ENCODE measurements around the gene BUD23.
A peak's percentile ranks its signal among the peaks of the same experiment; 100 is the strongest.
"Not testable (repeated sequence)": the region's sequence is repeated elsewhere in the genome, so short reads cannot be mapped to it uniquely, and the experiment has no call there.

BUD23 gene

GRCh38 chr7:73703225-73703624 lies 19.8 kb downstream of the BUD23 start:
- DNase-seq (ENCODE audit: low spot score in 2 of 2): no peak
- no peak overlapping the region for H3K27ac Mint-ChIP-seq
- no peaks in the 10 kb centered on the region for H3K9me3 Mint-ChIP-seq
- H3K4me3 Mint-ChIP-seq: no peak overlapping the region
- H3K4me1 Mint-ChIP-seq: peaks cover 23% of the 10 kb centered on the region
- no peak for ATAC-seq
- H3K36me3 Mint-ChIP-seq: peaks cover 83% of the 10 kb centered on the region

GRCh38 chr7:73703757-73704639 lies 20.6 kb downstream of the BUD23 start:
- DNase-seq (ENCODE audit: low spot score in 2 of 2): no peak

GRCh38 chr7:73704640-73705550 lies 21.5 kb downstream of the BUD23 start:
- Mint-ChIP-seq H3K27ac (no peak overlapping the region), H3K36me3 (peaks cover 80% of the 10 kb centered on the region), H3K4me1 (peaks cover 23% of the 10 kb centered on the region), H3K9me3 (no peaks in the 10 kb centered on the region), H3K4me3 (no peak overlapping the region)
- DNase-seq (ENCODE audit: low spot score in 2 of 2): no peak
- no peak for ATAC-seq

More at GRCh38 chr7:73703757-73704639, 20.6 kb downstream of the BUD23 start:
- Mint-ChIP-seq H3K4me1 (peaks cover 23% of the 10 kb centered on the region), H3K36me3 (peaks cover 82% of the 10 kb centered on the region), H3K4me3 (no peak overlapping the region), H3K27ac (no peak overlapping the region), H3K9me3 (no peaks in the 10 kb centered on the region)
- peak; percentile 35 for ATAC-seq

GRCh38 chr7:73705551-73705920 lies 22.1 kb downstream of the BUD23 start:
- Mint-ChIP-seq H3K27ac (no peak overlapping the region), H3K4me3 (no peak overlapping the region), H3K36me3 (peaks cover 76% of the 10 kb centered on the region), H3K9me3 (no peaks in the 10 kb centered on the region), H3K4me1 (peaks cover 23% of the 10 kb centered on the region)
- DNase-seq (ENCODE audit: low spot score in 2 of 2) (no peak), ATAC-seq (no peak)

- DNase-seq (ENCODE audit: low spot score in 2 of 2) (no peak), ATAC-seq (peak; percentile 85)
- no peak overlapping the region for H3K27ac Mint-ChIP-seq
- H3K9me3 Mint-ChIP-seq: no peaks in the 10 kb centered on the region
- H3K36me3 Mint-ChIP-seq: peaks cover 69% of the 10 kb centered on the region
- H3K4me3 Mint-ChIP-seq: no peak overlapping the region
- peaks cover 22% of the 10 kb centered on the region for H3K4me1 Mint-ChIP-seq
These were observed 23.0 kb downstream of the BUD23 start for GRCh38 chr7:73706126-73707044.

- Mint-ChIP-seq H3K27ac (no peak overlapping the region), H3K4me3 (no peak overlapping the region), H3K4me1 (peaks cover 21% of the 10 kb centered on the region), H3K36me3 (peaks cover 62% of the 10 kb centered on the region), H3K9me3 (no peaks in the 10 kb centered on the region)
- DNase-seq (ENCODE audit: low spot score in 2 of 2): no peak
- no peak for ATAC-seq
These were observed 23.7 kb downstream of the BUD23 start for GRCh38 chr7:73707045-73707631.

GRCh38 chr7:73708961-73709549 lies 25.7 kb downstream of the BUD23 start:
- ATAC-seq (no peak), DNase-seq (ENCODE audit: low spot score in 2 of 2) (no peak)
- H3K9me3 Mint-ChIP-seq: no peaks in the 10 kb centered on the region
- H3K4me3 Mint-ChIP-seq: no peak overlapping the region
- peaks cover 29% of the 10 kb centered on the region for H3K4me1 Mint-ChIP-seq
- peaks cover 44% of the 10 kb centered on the region for H3K36me3 Mint-ChIP-seq
- no peak overlapping the region for H3K27ac Mint-ChIP-seq

- Mint-ChIP-seq H3K9me3 (no peaks in the 10 kb centered on the region), H3K27ac (peak overlapping the region; percentile 71), H3K36me3 (peaks cover 46% of the 10 kb centered on the region), H3K4me1 (peaks cover 40% of the 10 kb centered on the region), H3K4me3 (no peak overlapping the region)
- ATAC-seq (no peak), DNase-seq (ENCODE audit: low spot score in 2 of 2) (no peak)
These were observed 29.4 kb downstream of the BUD23 start for GRCh38 chr7:73712773-73713172.

- H3K9me3 Mint-ChIP-seq; H3K4me3 Mint-ChIP-seq; ATAC-seq; H3K27ac Mint-ChIP-seq; DNase-seq (ENCODE audit: low spot score in 2 of 2): not testable (repeated sequence)
- Mint-ChIP-seq H3K4me1 (peaks cover 46% of the 10 kb centered on the region), H3K36me3 (peaks cover 46% of the 10 kb centered on the region)
These were observed 29.9 kb downstream of the BUD23 start for GRCh38 chr7:73713319-73713718.

GRCh38 chr7:73715648-73716317 lies 32.4 kb downstream of the BUD23 start:
- H3K9me3 Mint-ChIP-seq: no peaks in the 10 kb centered on the region
- peak; percentile 78 for ATAC-seq

GRCh38 chr7:73716318-73716890 lies 33.0 kb downstream of the BUD23 start:
- ATAC-seq: no peak
- H3K4me3 Mint-ChIP-seq: peak overlapping the region; percentile 82
- DNase-seq (ENCODE audit: low spot score in 2 of 2): no peak
- peaks cover 56% of the 10 kb centered on the region for H3K4me1 Mint-ChIP-seq
- H3K27ac Mint-ChIP-seq: no peak overlapping the region
- H3K36me3 Mint-ChIP-seq: peaks cover 39% of the 10 kb centered on the region
- H3K9me3 Mint-ChIP-seq: no peaks in the 10 kb centered on the region

More at GRCh38 chr7:73715648-73716317, 32.4 kb downstream of the BUD23 start:
- peaks cover 56% of the 10 kb centered on the region for H3K4me1 Mint-ChIP-seq
- peak overlapping the region; percentile 34 for H3K27ac Mint-ChIP-seq
- DNase-seq (ENCODE audit: low spot score in 2 of 2): no peak
- H3K4me3 Mint-ChIP-seq: peak overlapping the region; percentile 82
- H3K36me3 Mint-ChIP-seq: peaks cover 39% of the 10 kb centered on the region

GRCh38 chr7:73717025-73717807 lies 33.8 kb downstream of the BUD23 start:
- peak overlapping the region; percentile 89 for H3K27ac Mint-ChIP-seq
- DNase-seq (ENCODE audit: low spot score in 2 of 2): no peak

GRCh38 chr7:73717991-73718405 lies 34.6 kb downstream of the BUD23 start:
- H3K9me3 Mint-ChIP-seq: no peaks in the 10 kb centered on the region
- peak overlapping the region; percentile 89 for H3K27ac Mint-ChIP-seq
- H3K4me1 Mint-ChIP-seq: peaks cover 41% of the 10 kb centered on the region
- H3K36me3 Mint-ChIP-seq: peaks cover 39% of the 10 kb centered on the region
- ATAC-seq (peak; percentile 85), DNase-seq (ENCODE audit: low spot score in 2 of 2) (peak; percentile 59 to 86)
- H3K4me3 Mint-ChIP-seq: peak overlapping the region; percentile 82

More at GRCh38 chr7:73717025-73717807, 33.8 kb downstream of the BUD23 start:
- Mint-ChIP-seq H3K9me3 (no peaks in the 10 kb centered on the region), H3K36me3 (peaks cover 39% of the 10 kb centered on the region), H3K4me1 (peaks cover 49% of the 10 kb centered on the region), H3K4me3 (peak overlapping the region; percentile 82)
- ATAC-seq: no peak
